Measurements from ENCODE around the gene IRX3. TPM values are rescaled to one million over a fixed set of nuclear protein-coding genes. Genes with fewer than 3 reads are reported as not detected.
A peak's percentile ranks its signal among the peaks of the same experiment; 100 is the strongest.

Gene IRX3
- total and polyA plus RNA-seq, 2 donors from 2014 or later: 13.5 to 37.9 TPM

DNA sequence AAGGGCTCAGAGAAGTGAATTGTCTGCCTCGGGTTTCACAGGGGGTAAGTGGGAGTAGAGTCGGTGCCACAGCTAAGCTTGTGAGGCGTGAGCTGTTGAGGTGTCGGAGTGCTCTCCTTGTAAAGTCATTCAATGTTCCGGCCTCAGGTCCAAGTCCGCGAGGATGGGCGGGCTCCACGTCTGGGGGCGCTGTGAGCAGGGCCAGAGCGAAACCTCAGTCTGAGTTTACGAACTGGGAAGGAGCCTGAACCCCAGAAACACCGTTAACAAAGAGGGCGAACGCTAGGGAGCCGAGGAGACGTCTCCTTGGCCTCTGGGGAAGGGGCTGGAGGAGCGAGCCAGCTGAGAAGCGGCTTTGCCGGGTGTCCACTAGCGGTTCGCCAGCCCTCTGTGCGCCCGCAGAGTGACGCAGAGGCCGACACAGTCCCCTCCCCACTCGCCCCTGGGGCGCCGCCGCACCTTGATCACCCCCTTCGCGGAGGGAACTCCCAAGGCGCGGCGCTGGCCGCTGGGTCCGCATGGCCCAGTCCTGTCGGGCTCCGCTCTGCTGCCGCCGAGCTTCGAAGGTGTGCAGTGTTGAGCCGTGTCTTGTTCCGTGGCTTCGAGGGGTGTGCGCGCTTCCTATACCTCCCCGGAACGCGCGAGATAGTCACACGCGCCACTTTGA is 4.9 kb downstream of the IRX3 start:
- H3K27ac ChIP-seq (ENCODE audit: low read depth in 2 of 2, low read length in 2 of 2): no peak overlapping the region
- FAIRE-seq: no peak

DNA sequence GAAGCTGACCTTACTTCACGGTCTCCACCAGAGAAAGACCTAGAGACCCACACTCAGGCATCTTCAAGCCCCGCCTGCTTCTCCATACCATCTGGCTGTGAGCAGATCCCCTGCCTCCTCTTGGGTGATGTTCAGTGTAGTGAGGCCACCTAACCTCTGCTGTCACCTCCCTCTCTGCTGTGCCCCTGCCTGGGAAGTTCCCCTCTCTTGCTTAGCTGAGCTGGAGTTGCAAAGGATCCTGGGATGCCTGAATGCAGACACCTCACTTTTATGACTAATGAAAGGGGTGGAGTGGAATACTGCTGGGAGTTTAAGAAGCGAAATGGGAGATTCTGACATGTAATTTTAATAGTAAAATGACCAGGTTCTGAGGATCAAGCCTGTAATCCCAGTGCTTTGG is 5.8 kb downstream of the IRX3 start:
- intact Hi-C loops (cut with DNase I): no loop called here
- Histone ChIP-seq H3K27ac (ENCODE audit: low read depth in 2 of 2, low read length in 2 of 2) (no peak overlapping the region), H3K36me3 (ENCODE audit: control insufficient read depth in 2 of 3, insufficient read depth in 3 of 3, low read length in 3 of 3) (no peaks in the 10 kb centered on the region), H3K4me1 (ENCODE audit: control insufficient read depth in 2 of 3, insufficient read depth in 2 of 3, low read depth in 1 of 3, low read length in 3 of 3) (peaks cover 0 to 8% (median 0%) of the 10 kb centered on the region in 3 donors), H3K9me3 (ENCODE audit: control insufficient read depth in 2 of 3, insufficient read depth in 1 of 3, low read length in 3 of 3) (no peaks in the 10 kb centered on the region), H3K4me3 (ENCODE audit: low read length in 3 of 3) (no peak overlapping the region), H3K27me3 (ENCODE audit: control insufficient read depth, insufficient read depth, low read length) (peaks cover 12% of the 10 kb centered on the region), H3K9ac (ENCODE audit: low read length in 3 of 3) (no peak overlapping the region)
- TF ChIP-seq, protein P1, sequence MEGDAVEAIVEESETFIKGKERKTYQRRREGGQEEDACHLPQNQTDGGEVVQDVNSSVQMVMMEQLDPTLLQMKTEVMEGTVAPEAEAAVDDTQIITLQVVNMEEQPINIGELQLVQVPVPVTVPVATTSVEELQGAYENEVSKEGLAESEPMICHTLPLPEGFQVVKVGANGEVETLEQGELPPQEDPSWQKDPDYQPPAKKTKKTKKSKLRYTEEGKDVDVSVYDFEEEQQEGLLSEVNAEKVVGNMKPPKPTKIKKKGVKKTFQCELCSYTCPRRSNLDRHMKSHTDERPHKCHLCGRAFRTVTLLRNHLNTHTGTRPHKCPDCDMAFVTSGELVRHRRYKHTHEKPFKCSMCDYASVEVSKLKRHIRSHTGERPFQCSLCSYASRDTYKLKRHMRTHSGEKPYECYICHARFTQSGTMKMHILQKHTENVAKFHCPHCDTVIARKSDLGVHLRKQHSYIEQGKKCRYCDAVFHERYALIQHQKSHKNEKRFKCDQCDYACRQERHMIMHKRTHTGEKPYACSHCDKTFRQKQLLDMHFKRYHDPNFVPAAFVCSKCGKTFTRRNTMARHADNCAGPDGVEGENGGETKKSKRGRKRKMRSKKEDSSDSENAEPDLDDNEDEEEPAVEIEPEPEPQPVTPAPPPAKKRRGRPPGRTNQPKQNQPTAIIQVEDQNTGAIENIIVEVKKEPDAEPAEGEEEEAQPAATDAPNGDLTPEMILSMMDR (IDR thresholded peaks at IDR 0.05; ENCODE audit: borderline replicate concordance, extremely low read depth, insufficient read depth): no peak
- DNase-seq (no peak), FAIRE-seq (no peak)

More for the DNA sequence above, 4.9 kb downstream of the IRX3 start:
- TF ChIP-seq, protein P1 (IDR thresholded peaks at IDR 0.05; ENCODE audit: borderline replicate concordance, extremely low read depth, insufficient read depth): no peak
- Histone ChIP-seq H3K27me3 (ENCODE audit: control insufficient read depth, insufficient read depth, low read length) (peaks cover 12% of the 10 kb centered on the region), H3K36me3 (ENCODE audit: control insufficient read depth in 2 of 3, insufficient read depth in 3 of 3, low read length in 3 of 3) (no peaks in the 10 kb centered on the region), H3K9me3 (ENCODE audit: control insufficient read depth in 2 of 3, insufficient read depth in 1 of 3, low read length in 3 of 3) (no peaks in the 10 kb centered on the region), H3K4me3 (ENCODE audit: low read length in 3 of 3) (no peak overlapping the region), H3K4me1 (ENCODE audit: control insufficient read depth in 2 of 3, insufficient read depth in 2 of 3, low read depth in 1 of 3, low read length in 3 of 3) (peaks cover 0 to 8% (median 0%) of the 10 kb centered on the region in 3 donors), H3K9ac (ENCODE audit: low read length in 3 of 3) (no peak overlapping the region)
- peak in 4 of 5 donors; percentile 31 to 74 (median 59) for DNase-seq
- intact Hi-C loops (cut with DNase I): no loop called here

DNA sequence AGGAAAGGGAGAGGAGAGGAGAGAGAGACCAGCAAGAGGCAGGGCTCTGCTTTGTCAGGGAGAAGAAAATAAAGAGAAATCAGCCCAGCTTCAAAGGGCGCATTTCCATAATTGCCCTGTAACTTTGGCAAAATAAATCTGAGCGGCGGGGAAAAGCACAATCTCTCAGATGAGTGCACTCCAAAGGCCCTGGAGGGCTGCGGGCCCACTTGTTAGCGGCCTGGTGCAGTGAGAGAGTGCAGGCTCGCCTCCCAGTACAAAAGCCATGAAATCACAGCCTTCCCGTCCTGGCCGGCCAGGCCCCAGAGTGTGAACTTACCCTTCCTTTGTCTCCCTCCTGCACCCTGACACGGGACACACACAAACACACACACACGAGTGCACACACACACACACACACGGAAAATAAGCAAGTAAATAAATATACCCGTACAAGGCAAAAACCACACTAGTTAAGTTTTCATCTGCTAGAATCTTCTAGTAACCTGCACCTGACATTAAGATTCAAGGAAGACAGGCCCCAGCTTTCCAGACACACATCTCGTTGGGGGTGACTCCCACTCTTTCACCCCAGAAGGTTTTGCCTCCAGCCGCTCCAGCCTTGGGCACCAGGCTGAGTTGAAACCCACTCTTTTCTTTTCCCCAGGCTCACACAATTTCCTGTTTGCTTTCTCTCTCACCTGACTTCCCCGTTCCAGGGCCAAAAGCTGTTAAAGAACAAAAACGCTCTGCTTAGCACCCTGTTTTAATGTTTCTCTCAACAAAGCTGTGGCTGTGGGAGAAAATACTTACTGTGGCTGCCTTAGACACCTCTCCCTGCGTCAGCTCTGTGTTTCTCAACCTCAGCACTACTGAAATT is 8.5 kb downstream of the IRX3 start:
- TF ChIP-seq, protein P1 (IDR thresholded peaks at IDR 0.05; ENCODE audit: borderline replicate concordance, extremely low read depth, insufficient read depth): no peak
- H3K4me3 ChIP-seq (ENCODE audit: low read length in 3 of 3): no peak overlapping the region
- no peaks in the 10 kb centered on the region for H3K9me3 ChIP-seq (ENCODE audit: control insufficient read depth in 2 of 3, insufficient read depth in 1 of 3, low read length in 3 of 3)
- H3K4me1 ChIP-seq (ENCODE audit: control insufficient read depth in 2 of 3, insufficient read depth in 2 of 3, low read depth in 1 of 3, low read length in 3 of 3): peaks cover 0 to 4% (median 0%) of the 10 kb centered on the region in 3 donors
- no peaks in the 10 kb centered on the region for H3K36me3 ChIP-seq (ENCODE audit: control insufficient read depth in 2 of 3, insufficient read depth in 3 of 3, low read length in 3 of 3)
- peak in 3 of 5 donors; percentile 56 to 62 (median 59) for DNase-seq
- peaks cover 6% of the 10 kb centered on the region for H3K27me3 ChIP-seq (ENCODE audit: control insufficient read depth, insufficient read depth, low read length)
- no peak for FAIRE-seq
- intact Hi-C loops (cut with DNase I): no loop called here
- no peak overlapping the region for H3K9ac ChIP-seq (ENCODE audit: low read length in 3 of 3)
- no peak overlapping the region for H3K27ac ChIP-seq (ENCODE audit: low read depth in 2 of 2, low read length in 2 of 2)

Data from kidney (tissue), 14 donors.